ENCODE results near the gene SUDS3.
"Not testable (repeated sequence)": the region's sequence is repeated elsewhere in the genome, so short reads cannot be mapped to it uniquely, and the experiment has no call there.

The SUDS3 gene

DNA sequence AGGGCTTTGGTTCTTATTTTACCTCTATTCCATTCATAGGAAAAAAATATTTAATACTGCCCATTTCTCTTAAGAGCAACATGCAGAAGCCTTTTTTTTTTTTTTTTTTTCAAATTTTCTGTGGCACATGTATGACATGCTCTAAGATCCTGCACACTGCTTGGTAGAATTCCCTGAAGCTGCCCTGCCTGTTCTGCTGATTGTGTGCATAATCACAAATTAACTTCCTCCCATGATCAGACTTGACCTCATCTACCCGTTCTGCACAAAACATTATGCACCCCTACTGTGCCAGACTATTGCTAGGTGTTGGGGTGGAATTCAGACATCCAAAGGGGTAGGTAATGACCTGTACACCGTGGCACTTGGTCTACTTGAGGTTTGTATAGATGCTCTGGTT, 22.2 kb downstream of the SUDS3 start:
- no peak for DNase-seq

GRCh38 chr12:118398940-118399339, 22.6 kb downstream of the SUDS3 start:
- DNase-seq: no peak

- no peak for DNase-seq
Observed at GRCh38 chr12:118402251-118402650, 25.9 kb downstream of the SUDS3 start.

GRCh38 chr12:118404876-118405521, 28.6 kb downstream of the SUDS3 start:
- peak in 1 of 2 donors; percentile 73 for DNase-seq

GRCh38 chr12:118408241-118408640, 31.9 kb downstream of the SUDS3 start:
- not testable (repeated sequence) for DNase-seq

DNA sequence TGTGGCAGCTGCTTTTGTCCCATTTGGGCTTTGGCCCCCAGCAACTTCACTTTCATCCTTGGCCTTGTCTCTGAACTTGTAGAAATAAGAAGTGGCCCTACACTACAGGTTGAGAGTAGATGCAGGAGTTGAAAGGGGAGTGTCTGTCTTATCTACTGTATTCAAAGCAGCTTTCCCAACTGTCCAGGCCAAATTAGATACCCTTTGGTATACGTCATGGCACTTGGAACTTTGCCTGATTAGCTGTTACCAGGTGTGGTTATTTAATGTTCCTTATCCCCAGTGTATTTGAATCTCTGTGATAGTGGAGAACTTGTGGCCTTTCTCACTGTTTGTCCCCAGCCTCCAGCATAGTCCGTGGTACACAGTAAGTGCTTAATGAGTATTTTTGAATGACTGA, 33.5 kb downstream of the SUDS3 start:
- DNase-seq: no peak

GRCh38 chr12:118417942-118418341, 41.6 kb downstream of the SUDS3 start:
- no peak for DNase-seq

DNA sequence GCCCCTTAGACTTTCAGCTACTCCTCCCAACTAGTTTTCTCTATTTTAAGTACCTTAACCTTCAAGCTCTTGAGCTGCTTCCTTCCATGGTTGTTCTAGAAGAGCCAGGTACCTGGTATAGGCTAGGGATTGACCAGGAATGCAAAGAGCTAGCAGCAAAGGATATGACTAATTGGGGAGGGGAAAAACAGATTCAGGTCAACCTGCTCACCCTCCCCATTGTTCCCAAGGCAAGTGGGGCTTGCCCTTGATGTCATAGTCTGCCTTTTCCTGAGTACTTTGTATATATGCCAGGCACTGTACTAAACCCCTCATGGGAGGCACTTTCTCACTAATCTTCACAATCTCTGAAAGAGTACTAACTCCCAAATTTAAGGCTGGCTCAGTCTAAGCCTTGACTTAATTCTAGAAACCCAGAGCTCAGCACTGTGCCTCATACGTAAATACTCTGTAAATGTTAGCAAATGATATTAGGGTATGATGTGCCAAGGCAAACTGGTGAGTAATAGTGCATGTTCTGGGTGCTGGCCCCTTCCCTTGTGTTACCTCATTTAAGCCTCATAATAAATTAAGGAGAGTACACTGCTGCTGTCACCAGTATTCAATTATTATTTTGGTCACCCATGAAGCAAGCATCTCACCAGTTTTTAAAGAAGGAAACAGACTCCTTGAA, 42.2 kb downstream of the SUDS3 start:
- no peak for DNase-seq

- DNase-seq: no peak
Observed at GRCh38 chr12:118420673-118421072, 44.3 kb downstream of the SUDS3 start.

- DNase-seq: no peak
Observed at GRCh38 chr12:118424884-118425283, 48.5 kb downstream of the SUDS3 start.

GRCh38 chr12:118425364-118425763, 49.0 kb downstream of the SUDS3 start:
- no peak for DNase-seq

- DNase-seq: no peak
Observed at GRCh38 chr12:118427819-118428218, 51.5 kb downstream of the SUDS3 start.

GRCh38 chr12:118428643-118429042, 52.3 kb downstream of the SUDS3 start:
- no peak for DNase-seq

DNA sequence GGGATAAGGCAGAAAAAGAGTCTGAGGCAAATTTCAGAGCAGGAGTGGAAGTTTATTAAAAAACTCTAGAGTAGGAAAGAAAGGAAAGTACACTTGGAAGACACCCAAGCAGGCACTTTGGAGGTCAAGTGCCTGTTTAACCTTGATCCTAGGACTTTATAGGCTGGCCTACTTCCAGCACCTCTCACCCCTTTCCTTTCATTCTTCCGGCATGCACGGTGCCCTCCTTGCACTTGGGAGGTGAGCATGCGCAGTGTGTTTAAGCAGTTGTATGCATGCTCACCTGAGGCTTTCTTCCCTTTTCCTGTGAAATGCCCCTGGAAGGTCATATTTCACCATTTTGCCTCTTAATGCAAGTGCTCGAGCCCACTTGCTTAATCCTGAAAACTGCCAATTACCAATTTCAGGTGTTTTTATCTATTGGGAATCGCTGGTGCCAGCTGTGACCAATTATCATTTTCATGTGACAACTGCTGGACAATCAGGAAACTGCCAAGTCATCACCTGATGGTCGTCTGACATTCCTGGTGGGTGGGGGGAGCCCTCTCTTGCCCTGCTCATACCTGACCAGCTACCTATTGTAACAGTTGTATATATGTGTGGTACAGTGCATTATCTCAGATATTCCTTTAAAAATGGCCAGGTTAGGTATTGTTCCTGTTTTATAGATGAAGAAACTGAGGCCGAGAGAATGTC, 53.5 kb downstream of the SUDS3 start:
- DNase-seq: no peak

GRCh38 chr12:118430516-118430915, 54.2 kb downstream of the SUDS3 start:
- no peak for DNase-seq

- DNase-seq: no peak
Observed at GRCh38 chr12:118432812-118433545, 56.6 kb downstream of the SUDS3 start.

- no peak for DNase-seq
Observed at GRCh38 chr12:118436002-118436730, 59.8 kb downstream of the SUDS3 start.

DNA sequence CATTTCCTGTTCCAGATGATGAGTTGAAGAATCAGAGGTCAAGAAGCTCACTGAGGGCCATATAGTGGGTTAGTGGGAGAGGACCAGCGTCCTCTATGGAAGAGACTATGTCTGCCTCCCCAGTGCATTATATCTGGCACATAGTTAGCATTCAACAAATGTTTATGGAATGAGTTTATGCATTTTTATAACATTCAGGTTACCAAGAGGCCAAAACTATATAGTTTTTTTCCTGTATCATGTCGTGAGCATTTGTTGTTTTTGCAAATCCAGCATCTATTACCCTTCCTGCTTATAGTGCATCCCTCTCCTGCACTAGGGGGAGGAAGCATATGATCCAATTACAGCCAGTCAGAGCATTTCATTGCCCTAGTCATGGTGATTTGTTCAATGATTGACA, 60.6 kb downstream of the SUDS3 start:
- no peak for DNase-seq

GRCh38 chr12:118439068-118439467, 62.7 kb downstream of the SUDS3 start:
- DNase-seq: no peak

DNA sequence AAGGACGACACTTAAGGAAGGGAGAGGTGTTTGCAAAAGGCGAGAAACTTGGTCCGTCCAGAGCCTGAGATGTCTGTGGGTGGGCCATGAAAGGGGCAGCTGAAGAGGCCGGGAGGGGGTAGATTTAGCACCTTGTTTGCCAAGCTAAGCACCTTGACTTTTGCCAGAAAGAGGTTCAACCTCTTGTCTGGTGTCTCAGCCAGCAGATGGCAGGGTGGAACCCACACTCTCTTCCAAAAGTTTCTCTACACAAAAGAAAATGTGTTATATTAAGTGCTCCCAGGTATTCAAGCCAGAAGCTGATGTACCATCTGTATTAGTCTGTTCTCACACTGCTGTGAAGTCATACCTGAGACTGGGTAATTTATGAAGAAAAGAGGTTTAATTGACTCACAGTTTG, 69.9 kb downstream of the SUDS3 start:
- DNase-seq: no peak

DNA sequence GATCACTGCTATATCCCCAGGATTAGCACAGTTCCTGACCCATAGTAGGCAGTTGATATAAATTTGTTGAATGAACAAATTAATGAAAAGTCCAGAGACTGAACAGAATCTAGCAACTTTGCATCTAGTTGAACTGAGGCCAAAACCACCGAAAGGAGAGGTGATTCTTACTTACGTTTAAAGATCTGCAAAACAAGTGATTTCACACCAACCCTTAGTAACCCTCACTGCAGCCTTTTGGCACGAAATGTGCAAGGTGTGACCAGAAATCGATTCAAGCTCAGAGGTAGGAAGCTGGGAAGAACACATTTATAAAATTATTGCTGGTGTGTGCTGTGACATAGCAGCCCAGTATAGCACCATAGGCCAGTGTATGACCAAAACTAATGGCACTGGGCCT, 70.8 kb downstream of the SUDS3 start:
- DNase-seq: no peak

- DNase-seq: no peak
Observed at GRCh38 chr12:118448341-118448740, 72.0 kb downstream of the SUDS3 start.

DNA sequence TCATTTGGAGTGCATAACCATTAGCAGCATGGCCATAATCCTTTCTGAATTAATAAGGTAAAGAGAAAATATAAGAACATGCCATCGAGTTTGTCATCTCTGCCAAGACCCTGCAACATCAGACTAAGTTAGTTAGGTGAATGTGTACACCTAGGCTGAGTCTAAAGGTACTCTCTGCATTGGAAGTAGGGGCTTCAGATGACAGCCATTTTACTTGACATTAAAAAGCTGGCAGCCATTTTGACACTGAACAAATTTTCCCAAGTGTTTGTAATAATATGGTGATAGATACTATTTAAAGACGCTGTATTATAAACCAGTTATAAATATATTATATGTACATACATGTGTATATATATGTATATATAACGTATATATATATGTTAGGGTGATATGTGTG, 79.0 kb downstream of the SUDS3 start:
- no peak for DNase-seq

Data from bone marrow (tissue), 2 donors.